CD4-positive, alpha-beta T cell treated with Interleukin-2 at 100 ng/mL for 4 hours (primary cell): ENCODE data around the gene BRCA2.
"Not testable (repeated sequence)": the region's sequence is repeated elsewhere in the genome, so short reads cannot be mapped to it uniquely, and the experiment has no call there.

Experiments used
- DNase-seq: peaks from one replicate; pipeline ENCODE4 v3.0.0-alpha.2; 2020; ENCODE audit warnings: low spot score

The BRCA2 gene

DNA sequence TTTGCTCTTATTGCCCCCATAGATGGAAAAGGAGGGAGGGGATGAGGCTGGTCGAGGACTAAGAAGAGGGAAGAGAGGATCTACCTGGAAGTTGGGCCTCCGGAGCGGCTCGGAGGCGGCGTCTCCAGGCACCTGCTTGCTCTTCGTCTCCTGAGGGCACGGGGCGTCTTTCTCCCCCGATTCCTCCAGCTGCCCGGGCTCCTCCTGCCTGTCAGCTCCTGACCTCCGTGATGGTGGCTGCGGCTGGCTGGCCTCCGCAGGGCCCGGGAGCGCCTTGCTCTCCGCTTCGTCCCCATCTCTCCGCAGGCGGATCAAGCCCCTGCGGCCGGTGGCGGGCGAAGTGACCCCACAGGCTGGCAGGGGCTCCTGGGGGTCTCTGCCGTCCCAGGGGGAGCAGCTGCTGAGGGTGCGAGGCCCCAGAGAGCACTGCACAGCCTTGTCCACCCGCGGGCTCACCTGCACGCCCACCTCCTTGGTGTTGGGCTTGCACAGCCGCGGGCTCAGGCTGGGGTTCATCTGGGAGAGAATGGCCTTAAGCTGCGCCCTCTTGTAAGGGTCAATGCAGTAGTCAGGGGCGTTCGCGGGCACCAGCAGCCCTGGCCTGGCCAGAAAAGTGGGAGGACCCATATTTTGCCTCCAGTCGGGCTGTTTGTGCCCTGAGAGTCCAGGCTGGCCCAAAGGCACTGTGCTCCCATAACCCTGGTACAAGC lies 4.0 kb upstream of the BRCA2 start:
- DNase-seq, result no peak

DNA sequence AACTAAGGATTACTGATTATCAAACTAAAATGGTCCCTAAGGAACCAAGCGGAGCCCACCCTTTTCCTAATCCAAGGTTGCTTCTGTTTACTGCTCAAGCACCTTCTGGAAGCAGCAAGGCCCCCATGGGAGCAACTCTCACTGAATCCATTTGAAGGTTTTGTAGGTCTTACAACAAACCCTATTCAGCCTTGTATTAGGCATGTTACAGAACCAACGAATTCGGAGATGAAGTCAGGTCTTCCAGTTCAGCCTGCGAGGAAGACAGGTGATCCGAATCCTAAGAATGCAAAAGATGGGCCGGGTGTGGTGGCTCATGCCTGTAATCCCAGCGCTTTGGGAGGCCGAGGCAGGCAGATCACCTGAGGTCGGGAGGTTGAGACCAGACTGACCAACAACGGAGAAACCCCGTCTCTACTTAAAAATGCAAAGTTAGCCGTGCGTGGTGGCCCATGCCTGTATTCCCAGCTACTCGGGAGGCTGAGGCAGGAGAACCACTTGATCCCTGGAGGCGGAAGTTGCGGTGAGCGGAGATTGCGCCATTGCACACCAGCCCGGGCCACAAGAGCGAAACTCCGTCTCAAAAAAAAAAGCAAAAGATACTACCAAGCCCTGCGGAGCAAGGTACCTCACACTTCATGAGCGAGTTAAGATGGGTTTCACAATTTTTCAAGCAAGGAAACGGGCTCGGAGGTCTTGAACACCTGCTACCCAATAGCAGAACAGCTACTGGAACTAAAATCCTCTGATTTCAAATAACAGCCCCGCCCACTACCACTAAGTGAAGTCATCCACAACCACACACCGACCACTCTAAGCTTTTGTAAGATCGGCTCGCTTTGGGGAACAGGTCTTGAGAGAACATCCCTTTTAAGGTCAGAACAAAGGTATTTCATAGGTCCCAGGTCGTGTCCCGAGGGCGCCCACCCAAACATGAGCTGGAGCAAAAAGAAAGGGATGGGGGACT lies 754 bp upstream of the BRCA2 start:
- peak; percentile 78 for DNase-seq

DNA sequence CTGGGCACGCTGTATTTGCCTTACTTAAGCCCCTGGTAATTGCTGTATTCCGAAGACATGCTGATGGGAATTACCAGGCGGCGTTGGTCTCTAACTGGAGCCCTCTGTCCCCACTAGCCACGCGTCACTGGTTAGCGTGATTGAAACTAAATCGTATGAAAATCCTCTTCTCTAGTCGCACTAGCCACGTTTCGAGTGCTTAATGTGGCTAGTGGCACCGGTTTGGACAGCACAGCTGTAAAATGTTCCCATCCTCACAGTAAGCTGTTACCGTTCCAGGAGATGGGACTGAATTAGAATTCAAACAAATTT lies 676 bp downstream of the BRCA2 start:
- no peak for DNase-seq

DNA sequence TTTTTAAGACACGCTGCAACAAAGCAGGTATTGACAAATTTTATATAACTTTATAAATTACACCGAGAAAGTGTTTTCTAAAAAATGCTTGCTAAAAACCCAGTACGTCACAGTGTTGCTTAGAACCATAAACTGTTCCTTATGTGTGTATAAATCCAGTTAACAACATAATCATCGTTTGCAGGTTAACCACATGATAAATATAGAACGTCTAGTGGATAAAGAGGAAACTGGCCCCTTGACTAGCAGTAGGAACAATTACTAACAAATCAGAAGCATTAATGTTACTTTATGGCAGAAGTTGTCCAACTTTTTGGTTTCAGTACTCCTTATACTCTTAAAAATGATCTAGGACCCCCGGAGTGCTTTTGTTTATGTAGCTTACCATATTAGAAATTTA lies 1.2 kb downstream of the BRCA2 start:
- DNase-seq, result no peak

DNA sequence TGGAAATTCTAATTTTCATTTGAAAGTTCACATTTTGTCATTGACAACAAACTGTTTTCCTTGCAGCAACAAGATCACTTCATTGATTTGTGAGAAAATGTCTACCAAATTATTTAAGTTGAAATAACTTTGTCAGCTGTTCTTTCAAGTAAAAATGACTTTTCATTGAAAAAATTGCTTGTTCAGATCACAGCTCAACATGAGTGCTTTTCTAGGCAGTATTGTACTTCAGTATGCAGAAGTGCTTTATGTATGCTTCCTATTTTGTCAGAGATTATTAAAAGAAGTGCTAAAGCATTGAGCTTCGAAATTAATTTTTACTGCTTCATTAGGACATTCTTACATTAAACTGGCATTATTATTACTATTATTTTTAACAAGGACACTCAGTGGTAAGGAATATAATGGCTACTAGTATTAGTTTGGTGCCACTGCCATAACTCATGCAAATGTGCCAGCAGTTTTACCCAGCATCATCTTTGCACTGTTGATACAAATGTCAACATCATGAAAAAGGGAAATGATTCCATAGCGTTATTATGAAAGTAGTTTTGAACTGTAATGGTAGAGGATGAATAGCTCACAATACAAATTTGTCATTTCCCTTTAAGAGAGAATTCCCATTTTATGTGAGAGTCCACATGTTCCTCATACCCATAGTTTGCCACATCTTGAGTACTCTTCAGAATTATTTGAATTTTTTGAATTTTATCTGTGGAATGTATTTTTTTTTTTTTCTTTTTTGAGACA lies 2.6 kb downstream of the BRCA2 start:
- no peak for DNase-seq

DNA sequence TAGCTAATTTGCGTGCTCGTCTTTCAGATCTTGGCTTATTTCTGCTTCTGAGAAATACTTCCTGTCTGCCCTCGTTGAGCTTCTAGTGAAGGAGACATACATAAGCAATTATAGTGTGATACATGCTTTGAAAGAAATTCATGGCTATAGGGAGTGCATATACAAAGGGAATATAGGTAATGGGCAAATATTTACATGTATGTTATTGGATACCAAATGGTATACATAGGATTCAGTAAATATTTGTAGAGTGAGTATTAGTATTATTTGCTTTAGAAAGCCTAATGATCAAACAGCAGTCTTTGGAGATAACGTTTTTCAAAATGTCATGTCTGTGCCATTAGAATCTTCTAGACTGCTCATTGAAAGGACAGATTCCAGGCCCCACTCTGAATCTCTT lies 5.2 kb downstream of the BRCA2 start:
- no peak for DNase-seq

DNA sequence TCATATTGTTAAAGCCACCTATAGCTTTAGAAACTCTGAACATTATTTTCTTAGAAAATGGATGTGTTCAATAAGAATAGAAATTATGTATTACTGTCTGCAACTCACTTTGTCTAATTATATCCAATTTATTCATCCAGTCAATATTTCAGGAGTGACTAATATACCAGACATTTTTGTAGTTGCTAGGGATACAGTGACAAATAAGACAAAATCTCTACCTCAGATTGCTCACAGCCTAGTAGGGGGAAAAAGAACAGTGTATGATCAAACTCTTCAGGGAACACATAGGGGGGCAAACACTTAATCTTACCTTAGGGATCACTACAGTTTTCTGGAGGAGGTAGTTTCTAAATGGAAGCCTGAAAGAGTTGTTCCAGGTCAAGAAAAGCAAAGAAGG lies 8.6 kb downstream of the BRCA2 start:
- no peak for DNase-seq

DNA sequence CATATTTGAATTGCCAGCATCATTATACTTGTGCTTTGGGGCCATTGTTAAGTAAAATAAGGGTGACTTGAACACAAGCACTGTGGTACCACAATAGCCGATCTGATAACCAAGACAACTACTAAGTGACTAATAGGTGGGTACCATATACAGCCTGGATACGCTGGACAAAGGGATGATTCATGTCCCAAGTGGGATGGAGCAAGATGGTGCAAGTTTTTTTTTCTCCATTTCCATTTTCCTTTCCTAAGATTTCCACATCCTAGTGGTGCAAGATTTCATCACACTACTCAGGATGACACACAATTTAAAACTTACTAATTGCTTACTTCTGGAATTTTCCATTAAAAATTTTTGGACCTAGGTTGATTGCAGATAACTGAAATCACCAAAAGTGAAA lies 15.1 kb downstream of the BRCA2 start:
- DNase-seq, result no peak

DNA sequence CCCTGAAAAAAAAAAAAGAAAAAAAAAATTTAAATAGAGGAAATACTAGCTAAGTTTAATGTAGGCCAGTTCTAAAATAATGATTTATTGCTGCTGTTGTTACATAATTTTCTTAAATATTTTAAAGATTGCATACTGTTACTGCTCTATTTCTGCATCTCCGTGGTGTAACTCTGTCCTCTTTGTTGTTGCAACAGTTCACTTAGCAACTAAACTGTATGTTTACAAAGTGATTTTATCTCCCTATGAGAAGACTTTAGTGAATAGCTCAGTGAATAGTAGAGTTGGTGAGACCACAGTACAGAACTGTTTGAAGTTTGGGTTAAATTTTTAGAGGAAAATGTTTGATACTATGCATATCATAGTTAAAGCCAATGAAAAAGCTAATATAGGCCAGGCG lies 19.4 kb downstream of the BRCA2 start:
- DNase-seq, result no peak

DNA sequence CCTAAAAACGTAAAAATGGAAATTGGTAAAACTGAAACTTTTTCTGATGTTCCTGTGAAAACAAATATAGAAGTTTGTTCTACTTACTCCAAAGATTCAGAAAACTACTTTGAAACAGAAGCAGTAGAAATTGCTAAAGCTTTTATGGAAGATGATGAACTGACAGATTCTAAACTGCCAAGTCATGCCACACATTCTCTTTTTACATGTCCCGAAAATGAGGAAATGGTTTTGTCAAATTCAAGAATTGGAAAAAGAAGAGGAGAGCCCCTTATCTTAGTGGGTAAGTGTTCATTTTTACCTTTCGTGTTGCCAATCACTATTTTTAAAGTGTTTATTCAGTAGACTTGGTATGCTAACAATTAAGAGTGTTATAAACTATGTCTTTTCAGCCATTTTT lies 25.6 kb downstream of the BRCA2 start:
- no peak for DNase-seq

DNA sequence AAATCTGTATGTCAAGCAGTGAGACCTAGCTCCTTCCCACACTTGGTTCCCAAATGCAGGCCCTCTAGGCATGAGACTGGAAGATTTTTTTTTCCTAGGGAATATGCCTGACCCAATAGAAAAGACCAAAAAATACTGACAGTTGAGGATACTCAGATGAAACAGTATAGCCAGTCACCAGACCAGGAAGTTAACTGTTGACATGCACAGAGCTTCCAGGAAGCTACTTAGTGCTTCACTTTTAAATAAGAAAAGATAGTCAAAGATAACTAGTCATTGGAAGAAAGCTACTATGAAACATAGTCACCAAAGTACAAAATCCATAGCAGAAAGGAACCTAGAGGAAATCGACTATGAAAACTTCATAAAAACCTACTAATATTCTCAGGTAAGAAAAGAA lies 32.3 kb downstream of the BRCA2 start:
- no peak for DNase-seq

DNA sequence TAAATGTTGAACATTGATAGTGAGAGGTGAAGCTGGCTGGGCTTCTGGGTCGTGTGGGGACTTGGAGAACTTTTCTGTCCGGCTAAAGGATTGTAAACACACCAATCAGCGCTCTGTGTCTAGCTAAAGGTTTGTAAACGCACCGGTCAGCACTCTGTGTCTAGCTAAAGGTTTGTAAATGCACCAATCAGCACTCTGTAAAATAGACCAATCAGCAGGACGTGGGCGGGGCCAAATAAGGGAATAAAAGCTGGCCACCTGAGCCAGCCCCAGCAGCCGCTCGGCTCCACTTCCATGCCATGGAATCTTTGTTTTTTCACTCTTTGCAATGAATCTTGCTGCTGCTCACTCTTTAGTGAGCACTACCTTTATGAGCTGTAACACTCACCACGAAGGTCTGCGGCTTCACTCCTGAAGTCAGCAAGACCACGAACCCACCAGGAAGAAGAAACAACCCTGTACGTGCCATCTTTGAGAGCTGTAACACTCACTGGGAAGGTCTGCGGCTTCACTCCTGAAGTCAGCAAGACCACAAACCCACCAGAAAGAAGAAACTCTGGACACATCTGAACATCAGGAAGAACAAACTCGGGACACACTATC lies 35.6 kb downstream of the BRCA2 start:
- not testable (repeated sequence) for DNase-seq

DNA sequence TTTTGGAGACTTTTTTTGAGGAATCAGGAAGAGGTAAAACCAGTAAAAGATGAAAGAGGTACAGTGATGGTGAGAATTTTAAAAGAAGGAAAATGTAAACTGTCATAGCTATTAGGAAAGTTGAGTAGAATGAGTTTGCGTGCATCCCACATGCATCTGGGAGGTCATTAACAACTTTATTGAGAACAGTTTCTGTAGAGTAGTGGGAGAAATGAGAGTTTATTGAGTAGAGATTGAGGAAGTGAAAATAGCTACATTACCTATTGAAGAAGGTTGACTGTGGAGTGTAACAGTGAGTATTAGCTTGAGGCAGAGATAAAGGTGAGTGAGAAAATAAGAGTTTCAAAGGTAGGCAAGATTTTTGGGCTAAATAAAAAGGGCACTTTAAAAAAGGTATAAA lies 38.7 kb downstream of the BRCA2 start:
- DNase-seq, result no peak

DNA sequence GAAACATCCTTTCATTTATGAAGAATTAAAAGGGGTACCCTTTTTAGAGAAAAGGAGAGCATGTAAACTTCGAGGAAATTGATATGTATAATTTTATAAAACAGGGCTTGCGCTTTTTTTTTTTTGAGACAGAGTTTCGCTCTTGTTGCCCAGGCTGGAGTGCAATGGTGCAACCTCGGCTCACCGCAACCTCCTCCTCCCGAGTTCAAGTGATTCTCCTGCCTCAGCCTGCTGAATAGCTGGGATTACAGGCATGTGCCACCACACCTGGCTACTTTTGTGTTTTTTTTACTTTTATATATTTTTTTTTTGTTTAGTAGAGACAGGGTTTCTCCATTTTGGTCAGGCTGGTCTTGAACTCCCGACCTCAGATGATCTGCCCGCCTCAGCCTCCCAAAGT lies 40.6 kb downstream of the BRCA2 start:
- DNase-seq, result not testable (repeated sequence)

DNA sequence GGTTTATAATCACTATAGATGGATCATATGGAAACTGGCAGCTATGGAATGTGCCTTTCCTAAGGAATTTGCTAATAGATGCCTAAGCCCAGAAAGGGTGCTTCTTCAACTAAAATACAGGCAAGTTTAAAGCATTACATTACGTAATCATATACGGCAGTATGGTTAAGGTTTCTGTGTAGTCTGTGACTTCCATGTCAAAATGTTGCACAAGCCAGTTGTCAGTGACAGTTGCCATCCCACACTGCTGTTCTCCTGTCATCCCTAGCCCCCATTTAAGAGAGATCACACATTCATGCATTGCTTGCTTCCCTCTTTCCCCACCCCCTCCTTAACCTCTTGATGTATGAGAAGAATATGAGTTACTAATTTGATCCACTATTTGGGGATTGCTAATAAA lies 47.3 kb downstream of the BRCA2 start:
- no peak for DNase-seq

DNA sequence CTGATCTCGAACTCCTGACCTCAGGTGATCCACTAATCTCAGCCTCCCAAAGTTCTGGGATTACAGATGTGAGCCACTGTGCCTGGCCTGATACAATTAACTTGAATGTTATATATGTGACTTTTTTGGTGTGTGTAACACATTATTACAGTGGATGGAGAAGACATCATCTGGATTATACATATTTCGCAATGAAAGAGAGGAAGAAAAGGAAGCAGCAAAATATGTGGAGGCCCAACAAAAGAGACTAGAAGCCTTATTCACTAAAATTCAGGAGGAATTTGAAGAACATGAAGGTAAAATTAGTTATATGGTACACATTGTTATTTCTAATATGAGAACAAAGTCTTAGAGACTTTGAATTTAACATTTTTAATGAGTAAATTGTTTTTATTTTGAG lies 55.5 kb downstream of the BRCA2 start:
- DNase-seq, result no peak

DNA sequence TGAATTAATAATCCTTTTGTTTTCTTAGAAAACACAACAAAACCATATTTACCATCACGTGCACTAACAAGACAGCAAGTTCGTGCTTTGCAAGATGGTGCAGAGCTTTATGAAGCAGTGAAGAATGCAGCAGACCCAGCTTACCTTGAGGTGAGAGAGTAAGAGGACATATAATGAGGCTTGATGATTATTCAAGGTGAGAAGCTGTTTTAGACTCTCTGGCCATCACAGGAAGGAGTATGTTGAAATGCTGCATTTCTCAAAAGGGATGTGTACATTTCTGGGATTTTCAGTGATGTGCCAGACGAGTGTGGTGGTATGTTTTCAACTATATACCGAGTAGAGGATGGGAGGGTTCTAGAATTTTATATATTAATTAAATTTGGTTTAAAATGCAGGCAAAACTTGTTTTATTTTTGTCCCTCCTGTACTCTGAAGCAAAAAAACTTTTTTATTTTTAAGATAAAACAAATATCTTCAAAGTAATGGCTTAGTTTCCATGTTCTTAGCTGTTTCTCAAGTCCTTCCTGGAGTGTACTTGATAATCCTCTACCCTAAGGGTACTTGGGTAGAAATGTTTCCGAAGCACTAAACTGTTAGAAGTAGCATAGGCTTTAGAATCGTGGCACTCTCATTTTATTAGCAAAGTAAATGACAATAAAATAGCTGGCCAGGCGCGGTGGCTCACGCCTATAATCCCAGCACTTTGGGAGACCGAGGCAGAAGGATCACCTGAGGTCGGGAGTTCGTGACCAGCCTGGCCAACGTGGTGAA lies 61.5 kb downstream of the BRCA2 start:
- no peak for DNase-seq

DNA sequence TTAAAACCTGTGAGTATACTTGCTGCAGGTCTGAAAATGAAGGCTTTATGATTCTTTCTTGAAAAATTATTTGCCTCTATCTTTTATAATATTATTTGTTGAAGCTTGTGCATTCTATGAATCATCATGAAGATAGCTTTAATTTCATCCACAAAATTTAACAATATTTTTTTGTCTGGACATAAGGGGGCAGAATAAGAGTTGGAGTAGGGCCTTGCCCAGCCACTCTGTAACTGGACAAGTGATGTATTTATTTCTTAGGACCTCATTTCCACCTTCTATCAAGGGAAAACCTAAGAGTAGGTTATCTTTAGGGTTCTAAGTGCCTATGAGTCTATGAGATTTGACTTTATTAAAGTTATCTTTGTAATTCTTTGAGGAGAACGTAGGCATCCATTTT lies 62.7 kb downstream of the BRCA2 start:
- DNase-seq, result no peak

DNA sequence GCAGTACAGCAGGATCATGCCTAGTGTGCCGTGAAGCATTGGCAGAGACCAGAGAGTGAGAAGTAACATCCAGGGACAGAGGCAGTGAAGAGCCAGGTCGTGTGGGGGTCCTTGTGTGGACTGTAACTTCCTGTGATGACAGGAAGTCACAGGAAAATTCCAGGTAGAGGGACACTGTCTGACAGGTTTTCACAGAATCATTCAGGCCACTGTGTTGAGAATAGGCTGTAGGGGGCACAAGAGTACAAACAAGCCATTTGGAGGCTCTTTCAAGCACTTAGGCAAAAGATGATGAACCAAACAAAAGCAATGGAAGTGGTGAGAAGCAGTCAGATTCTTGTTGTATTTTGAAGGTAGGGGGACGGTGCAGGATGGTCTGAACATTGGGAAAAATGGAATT lies 66.2 kb downstream of the BRCA2 start:
- DNase-seq, result peak; percentile 40

DNA sequence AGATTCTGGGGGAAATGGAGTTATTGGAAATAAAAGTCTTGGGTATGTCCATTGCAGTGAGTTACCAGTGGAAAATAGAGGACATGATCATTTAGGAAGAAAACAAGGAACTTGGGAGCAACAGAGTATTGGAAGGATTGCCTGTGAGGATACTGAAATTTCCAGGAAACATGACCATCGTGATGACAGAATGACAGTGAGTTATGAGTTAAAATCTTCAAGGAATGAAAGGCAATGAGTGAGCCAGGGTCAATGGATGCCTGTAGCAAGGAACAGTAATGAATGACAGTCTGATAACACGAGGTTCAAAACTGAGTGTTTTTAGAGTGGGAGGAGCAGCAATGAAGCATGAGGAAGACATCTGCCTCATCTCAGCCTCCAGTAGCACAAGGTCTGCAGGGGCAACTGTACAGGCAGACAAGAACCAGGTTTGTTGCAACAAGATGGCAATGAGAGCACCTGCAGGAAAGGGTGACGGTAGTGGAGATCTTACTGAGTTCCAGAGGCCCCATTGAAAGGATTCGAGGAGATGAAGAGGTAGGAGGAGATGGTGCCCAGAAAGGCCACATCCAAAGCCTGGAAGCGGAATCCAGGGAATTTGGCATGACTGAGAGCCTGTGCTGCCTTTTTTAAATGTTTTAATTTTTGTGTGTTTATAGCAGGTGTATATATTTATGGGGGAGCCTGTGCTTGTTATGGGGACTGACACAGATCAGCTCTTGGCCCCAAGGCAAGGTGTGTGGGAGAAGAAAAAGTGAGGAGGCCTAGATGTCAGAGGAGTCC lies 68.7 kb downstream of the BRCA2 start:
- no peak for DNase-seq

DNA sequence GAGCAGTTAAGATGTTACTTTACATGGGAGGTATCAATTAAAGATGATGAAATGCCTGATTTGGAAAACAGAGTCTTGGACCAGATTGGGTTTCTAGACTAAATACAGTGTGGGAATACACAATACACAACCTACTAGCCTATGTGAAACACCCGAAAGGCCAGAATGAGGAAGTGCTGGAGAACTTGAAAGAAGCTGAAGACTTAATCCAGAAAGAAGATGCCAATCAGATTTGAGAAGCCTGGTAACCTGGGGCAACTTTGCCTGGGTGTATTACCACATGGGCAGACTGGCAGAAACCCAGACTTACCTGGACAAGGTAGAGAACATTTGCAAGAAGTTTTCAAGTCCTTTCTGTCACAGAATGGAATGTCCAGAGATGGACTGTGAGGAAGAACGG lies 69.4 kb downstream of the BRCA2 start:
- no peak for DNase-seq
